Upper lobe of left lung (tissue), 4 donors: ENCODE data around the gene TTC7B.

Source experiments
- CTCF ChIP-seq, 6 experiments: fragments of 450-650 bp in 4 of 6; fragments of 200-600 bp in 2 of 6; sonication (generic) in 2 of 6; IDR thresholded peaks; one replicate each; pipeline ENCODE4 v1.5.1; 2016 to 2019; ENCODE audit warnings: antibody characterized with exemption in 6 of 6
- EP300 ChIP-seq, 4 donors: sonication (generic); formaldehyde crosslinking; IDR thresholded peaks; one replicate each; pipeline ENCODE4 v1.5.1; 2017; ENCODE audit warnings: antibody characterized with exemption in 4 of 4, control low read depth in 2 of 4
- POLR2A ChIP-seq, 4 donors: fragments of 450-650 bp; IDR thresholded peaks; one replicate each; pipeline ENCODE4 v1.5.1; 2016 to 2017; ENCODE audit warnings: antibody characterized with exemption in 4 of 4, mild to moderate bottlenecking in 2 of 4
- POLR2AphosphoS5 ChIP-seq, 2 donors: sonication (generic); formaldehyde crosslinking; IDR thresholded peaks; one replicate each; pipeline ENCODE4 v1.5.1; 2017; ENCODE audit warnings: antibody characterized with exemption in 2 of 2

DNA sequence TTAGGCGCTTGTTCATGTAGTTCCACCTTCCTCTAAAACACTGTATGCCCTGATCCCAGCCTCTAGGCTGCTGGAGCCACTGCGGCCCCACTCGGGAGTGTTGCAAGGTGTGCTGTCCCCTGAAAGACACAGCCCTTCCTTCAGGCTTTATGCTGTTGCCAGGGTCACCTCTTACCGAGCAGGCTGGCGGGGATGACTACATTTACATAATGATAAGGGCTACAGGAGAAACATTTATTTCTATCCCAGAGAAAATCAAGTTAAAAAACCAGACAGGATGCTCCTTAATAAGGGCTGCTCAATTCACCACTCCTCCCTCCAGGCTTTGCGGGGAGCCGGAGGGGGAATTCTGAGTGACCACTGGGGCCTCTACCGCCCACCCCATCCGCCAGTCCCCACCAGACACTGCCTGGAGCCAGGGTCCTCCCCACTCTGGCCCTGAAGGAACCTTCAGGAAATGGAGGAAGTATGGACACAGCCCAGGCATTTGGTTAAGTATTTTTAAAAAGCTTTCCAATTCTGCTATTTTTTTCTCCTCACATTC is 200.6 kb downstream of the TTC7B start:
- TF ChIP-seq POLR2AphosphoS5 (IDR thresholded peaks at IDR 0.05) (no peak), CTCF (IDR thresholded peaks at IDR 0.05) (no peak), EP300 (IDR thresholded peaks at IDR 0.05) (no peak), POLR2A (IDR thresholded peaks at IDR 0.05) (no peak)
